Inferior parietal cortex (tissue), 1 donor: Measurements from ENCODE around the gene FAM117B.

ENCODE experiments used
- DNase-seq: peaks from one replicate; pipeline ENCODE4 v3.0.0-alpha.2; 2016; ENCODE audit errors: extremely low spot score

FAM117B gene

DNA sequence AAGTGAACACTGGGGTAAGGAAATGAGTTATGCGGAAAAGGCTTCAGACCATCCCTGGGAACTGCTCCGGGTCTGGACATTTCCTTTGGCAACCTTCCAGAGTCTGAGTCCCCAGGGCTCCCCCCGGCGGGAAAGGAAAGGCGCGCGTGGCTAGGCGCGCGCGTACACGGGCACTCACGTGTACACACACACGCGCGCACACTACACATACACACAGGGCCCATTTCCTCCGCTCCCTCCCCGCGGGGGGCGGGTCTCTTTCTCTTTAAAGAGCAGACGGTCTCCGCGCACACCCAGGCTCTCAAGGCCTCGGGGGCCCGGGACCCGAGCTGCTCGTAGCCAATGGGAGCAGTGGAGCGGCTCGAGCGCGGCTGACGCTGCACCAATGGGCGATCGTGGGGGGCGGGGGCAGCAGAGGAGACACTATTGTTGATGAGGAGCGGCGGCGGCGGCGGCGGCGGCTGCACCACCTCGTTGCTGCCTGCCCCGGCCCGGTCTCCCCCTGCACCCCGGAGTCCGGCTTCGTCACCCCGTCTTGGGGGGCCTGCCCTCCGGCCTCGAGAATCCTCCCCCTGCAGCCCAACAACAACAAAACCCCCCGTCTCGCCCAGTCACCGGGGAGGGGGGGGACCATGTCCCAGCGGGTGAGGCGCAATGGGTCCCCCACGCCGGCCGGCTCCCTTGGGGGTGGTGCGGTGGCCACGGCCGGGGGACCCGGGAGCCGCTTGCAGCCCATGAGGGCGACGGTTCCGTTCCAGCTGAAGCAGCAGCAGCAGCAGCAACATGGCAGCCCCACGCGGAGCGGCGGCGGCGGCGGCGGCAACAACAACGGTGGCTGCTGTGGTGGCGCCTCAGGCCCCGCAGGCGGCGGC, at the start of gene FAM117B:
Gene FAM117B (plus strand): TSS at position 414 of the 872 bp plus-strand sequence. CDS start 219 bp downstream, at position 633.
- peak; percentile 95 for DNase-seq

DNA sequence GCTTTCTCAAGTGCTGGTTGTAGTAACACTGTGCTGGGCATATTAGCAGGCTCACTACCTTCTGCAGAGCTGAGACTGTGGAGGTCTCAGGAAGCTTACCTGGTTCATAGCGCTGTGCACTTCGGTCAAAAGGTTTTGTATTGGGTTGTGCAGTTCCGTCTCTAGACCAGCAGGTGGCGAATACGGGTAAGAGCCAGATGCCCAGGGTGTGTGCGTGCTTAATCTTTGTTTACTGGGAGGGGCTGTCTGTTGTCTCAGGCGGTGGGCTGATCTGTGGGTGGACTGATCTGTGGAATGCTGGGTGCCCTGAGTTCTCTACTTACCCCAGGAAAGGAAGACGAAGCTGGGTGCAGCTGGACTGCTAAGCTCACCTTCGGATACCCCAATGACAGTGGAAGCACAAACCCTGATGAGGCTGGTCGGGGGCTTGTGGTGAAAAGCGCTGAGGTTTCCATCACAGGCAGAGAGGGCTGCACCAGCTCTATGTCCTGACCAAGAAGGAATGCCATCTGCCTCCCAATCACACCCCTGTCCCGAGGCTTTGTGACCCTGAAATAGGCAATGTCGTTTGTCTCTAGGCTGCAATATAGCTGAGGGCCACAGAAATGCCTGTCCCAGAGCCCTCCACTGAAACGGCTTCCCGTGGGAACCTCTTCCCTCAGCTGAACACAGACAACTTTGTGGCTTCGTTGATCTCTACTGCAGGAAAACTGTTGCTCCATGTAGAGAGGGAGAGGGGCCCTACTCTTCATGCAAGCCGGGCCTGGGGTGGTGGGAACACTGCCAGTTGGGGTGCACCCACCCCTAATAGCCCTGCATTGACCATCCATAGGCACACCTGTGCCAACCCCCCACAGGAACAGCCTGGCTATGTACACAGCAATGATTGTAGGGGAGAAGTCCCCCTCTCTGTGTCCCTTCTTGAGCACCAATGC, 45.9 kb upstream of the FAM117B start:
- DNase-seq = peak; percentile 84

DNA sequence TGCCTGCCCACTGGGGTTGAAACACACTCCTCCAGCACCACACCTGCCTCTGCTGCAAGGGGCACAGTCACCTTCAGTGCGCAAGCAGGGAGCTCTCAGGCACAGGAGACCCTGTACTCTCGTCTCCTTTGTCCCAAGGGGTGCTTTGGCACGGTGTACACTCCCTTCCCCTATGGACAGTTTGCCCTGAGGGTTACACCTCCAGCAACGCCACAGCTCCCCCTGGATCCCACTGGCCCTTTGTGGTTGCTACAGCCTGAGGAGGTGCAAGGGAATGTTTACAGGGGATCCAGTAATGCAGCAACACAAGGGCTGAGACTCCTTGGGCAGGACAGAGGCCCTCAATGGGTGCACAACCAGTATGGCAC, 45.2 kb upstream of the FAM117B start:
- DNase-seq = no peak

DNA sequence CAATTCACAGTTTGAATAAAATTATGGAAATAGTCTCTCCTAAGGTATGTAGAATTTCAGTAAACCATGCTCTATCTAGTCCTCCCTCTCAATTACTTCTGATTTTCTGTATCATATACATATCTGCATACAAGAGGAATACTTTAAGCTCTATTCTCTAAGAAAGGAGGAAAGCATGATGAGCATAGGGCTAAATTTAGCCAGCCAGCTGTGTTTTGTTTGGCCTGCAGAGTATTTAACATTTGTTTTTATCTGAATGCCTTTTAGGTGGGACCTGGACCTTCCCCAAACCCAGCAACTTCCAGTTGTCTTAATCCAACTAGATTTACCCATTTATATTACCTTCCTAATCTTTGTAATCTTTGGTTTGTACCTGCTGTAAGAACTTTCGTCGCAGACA, 42.2 kb upstream of the FAM117B start:
- no peak for DNase-seq

DNA sequence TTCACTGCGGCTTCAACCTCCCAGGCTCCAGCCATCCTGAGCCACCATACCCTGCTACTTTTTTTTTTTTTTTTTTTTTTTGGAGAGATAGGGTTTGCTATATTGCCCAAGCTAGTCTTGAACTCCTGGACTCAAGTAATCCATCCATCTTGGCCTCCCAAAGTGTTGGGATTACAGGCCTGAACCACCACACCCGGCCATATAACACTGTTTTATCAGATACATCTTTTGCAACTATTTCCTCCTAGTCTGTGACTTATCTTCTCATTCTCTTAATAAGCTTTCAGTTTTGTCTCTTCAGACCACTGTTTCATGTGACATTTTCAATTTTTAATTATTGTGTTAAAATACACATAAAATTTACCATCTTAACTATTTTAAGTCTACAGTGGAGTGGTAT, 35.7 kb upstream of the FAM117B start:
- DNase-seq = no peak

DNA sequence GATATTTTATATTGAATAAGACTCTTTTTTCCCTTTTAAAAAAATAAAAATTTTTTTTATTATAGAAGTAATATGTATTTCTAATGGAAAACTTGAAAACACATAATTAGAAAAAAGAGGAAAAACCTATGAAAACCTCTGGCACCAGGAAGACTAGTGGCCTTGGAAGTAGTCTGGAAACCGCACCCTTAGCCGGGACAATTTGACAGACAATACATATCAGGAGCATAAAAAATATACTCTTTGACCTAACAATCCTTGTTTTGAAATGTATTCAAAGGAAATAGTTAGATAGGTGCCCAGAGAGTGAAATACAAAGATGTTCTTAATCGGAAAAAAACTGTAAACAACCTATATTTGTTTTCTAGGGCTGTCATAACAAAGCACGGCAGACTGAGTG, 34.9 kb upstream of the FAM117B start:
- no peak for DNase-seq

DNA sequence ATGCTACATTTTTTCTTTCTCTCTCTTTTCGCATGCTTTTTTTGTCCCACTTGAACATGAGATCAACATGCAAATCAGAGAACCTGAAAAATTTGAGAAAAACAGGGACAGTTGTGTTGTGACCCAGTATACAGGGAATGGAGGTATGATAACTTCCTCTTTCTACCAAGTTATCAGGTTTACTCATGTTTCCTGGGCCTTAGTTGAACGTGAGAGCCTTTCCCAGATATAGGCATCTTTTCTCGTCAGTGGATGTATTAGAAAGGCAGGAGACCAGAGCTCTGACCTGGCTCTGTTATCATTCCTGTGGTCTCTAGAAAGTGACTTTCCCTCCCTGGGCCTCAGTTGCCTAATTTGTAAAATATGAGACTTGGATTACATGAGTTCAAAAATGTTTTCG, 30.1 kb upstream of the FAM117B start:
- no peak for DNase-seq

DNA sequence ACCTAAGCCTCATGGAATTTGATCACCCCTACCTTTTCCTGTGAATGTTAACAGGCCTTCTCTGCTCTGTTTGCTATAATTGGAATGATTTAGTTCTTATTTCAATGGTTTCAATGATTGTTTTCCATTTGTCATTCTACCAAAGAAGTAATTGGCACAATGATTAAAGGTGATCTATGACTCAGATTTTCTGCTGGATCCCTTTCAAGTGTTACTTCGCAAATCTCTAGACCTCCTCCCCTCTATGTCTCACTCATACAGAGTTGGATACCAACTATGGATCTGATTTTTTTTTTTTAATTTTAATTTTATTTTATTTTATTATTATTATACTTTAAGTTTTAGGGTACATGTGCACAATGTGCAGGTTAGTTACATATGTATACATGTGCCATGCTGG, 29.6 kb upstream of the FAM117B start:
- no peak for DNase-seq

DNA sequence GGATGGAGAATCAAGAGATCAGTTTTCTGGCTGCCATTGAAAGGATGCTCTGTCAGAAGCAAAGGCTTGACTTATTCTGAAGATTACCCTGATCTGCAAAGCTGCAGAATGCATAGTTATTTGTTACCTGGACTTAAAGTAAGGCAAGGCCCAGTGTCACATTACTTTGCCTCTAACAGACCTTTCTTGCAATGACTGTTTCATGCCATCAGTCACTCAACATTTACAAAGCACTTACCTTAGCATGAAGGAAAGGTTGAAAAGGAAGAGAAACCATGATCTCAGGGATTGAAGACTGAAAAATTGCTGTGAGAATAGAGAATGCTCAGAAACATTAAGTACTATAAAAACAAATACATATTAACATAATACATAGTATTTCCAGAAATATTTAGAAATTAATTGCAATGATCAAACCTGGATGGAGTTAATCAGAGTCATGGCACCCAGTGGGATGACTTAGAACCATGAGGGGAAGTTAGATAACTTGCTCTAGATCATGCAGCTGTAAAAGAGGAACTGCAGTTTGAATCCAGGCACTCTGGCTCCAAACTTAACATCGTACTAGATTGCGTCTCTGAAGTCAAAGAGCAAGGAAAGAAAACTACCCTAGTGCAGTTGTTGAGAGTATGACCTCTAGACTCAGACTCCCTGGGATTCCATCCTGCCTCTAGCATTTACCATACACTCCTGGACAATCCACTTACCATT, 26.5 kb upstream of the FAM117B start:
- no peak for DNase-seq

DNA sequence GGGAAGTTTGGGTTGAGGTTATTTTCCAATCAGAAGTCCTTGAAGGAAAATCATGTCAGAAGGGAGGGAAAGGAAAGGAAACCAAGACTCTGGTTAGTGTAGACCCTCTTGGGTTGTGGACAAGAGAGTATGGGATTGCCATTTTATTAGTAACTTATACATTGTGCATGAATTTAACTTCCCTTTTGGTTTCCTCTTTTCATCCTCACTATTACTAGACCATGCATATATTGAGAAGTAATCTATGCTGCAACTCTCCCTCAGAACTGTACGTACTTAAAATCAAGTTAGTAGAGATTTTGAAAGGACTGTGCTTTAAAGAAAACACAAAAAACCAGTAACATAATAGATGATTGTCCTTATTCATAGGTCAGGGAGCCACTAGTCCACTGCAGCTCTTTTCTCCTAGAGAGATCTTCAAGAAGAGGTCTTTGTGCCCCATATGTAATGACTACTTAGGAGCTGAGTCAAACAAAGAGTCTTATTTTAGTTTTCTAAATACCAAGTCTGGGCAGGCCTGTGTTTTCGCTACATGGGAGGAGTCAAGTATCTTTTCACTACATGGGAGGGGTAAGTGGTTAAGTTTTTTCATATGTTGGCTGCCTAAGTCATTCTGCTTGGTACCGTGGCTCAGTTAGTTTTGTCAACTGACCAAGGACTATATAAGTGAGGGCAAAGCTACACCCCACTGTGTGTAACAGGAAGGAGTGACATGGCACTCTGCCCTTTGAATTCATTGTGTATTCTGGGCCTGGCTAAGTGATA, 25.2 kb upstream of the FAM117B start:
- no peak for DNase-seq

DNA sequence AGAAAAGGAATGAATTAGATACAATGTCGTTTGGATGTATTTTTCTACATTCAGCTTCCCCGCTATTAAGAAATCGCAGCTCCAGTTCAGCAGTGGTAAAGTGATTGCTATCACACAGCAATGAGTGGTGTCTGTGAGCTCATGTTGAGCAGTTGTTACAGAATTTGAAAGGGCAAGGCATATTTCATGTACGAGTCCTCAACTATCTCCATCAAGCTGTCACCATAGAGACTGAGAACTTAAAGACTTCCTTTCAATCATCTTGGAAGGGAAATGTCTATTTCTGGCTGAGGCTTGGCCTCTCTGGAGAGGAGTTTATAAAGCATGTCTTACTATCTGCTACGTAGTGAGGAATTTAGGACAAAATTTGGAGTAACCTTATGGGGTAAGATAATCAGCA, 24.4 kb upstream of the FAM117B start:
- DNase-seq = no peak

DNA sequence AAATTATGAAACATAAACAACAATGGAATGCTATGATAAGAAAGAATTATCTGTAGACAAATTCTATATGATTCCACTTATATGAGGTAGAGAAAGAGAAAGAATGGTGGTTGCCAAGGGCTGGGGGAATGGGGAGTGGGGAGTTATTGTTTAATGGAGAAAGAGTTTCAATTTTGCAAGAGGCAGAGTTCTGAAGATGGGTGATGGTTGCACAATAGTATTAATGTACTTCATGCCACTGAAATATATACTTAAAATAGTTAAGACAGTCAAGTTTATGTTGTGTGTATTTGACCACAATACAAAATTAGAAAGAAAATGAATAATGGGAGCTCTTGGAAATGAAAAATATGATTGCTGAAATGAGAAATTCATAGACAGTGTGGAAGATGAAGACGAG, 22.6 kb upstream of the FAM117B start:
- DNase-seq = no peak

DNA sequence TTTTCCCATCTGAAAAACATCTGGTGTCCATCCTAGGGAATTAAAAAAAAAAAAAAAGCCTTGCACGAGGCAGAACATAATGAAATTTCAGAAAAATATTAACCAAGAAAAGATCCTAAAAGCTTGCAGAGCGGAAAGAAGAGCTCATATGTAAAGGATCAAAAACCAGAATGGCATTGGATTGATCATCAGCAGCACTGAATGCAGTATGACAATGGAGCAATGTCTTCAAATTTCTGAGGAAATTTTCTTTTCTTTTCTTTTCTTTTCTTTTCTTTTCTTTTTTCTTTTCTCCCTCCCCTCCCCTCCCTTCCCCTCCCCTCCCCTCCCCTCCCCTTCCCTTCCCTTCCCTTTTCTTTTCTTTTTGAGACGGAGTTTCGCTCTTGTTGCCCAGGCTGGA, 21.3 kb upstream of the FAM117B start:
- no peak for DNase-seq

DNA sequence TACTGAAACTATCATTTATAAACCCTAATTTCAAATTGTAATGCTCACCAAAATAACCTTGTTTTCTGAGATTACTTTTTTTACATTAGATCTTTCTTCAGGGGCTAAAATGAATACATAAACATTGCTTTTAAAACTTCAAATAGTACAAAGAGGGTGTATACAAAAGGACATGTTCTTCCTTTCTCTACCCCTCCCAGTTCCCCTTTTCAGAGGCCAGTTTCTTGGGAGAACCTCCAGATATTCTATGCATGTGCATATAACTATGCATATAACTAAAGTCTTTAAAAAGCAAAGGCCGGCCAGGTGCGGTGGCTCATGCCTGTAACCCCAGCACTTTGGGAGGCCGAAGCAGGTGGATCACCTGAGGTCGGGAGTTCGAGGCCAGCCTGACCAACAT, 10.6 kb upstream of the FAM117B start:
- DNase-seq = no peak

DNA sequence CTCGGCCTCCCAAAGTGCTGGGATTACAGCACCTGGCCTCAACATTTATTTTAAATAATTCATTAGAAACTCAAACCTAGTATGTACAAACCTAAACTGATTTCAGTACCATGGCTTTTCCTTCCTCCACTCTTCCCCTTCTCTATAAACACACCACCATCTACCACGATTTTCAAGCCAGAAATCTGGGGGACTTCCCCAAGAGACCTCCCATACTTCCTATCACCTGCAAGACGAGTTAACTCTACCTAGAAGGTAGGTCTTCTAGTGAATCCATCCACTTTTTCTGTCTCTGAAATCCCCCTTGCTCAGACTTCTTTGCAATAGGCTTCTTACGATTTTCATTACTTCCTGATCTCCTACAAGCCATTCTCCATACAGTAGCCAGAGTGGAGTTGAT, 7.7 kb upstream of the FAM117B start:
- no peak for DNase-seq

DNA sequence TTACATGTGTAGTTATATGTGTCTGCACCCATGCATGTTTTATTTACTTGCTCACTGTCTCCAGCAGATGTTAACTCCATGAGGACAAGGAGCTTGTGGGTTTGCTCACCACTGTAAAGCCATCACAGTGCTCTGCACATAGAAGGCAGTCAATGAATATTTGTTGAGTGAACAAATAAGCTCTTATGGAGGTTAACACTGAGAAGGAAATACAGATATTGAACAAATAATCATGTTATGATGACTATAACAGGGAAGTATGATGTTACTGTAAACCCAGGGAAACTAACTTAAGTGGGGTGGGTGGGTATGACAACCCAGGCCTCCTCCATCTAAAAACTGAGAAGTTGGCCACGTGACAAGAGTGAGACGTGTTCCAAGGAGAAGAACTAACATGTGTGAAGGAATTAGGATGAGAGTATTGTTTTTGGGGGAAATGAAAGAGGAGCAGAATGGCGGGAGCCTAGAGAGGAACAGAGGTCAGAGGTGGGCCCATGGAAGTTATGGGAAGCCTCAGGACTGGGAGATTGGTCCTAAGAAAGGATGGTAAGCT, 6.0 kb upstream of the FAM117B start:
- DNase-seq = no peak

DNA sequence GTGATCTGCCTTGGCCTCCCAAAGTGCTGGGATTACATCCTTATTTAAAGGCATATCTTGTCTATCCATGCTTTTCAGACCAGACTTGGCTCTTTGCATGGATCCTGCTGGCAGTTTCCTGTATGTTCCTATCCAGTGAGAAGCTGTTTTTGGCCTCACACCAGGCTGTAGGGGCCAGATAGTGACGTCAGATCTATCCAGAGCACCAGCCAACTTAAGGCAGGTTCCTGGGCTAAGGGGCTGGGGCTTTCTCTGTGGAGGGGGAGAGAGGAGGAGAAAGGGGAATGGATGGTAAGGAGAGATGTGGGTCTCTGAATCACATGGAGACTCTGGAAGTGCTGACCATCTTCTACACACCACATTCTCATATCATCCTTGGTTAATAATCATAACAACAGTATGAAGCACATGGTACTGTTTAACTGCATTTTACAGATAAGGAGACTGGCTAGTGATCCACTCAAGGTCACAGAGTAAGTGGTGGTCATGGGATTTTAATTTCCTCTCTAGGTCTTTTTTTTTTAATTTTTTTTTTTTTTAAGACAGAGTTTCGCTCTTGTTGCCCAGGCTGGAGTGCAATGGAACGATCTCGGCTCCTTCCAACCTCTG, 2.0 kb upstream of the FAM117B start:
- no peak for DNase-seq

DNA sequence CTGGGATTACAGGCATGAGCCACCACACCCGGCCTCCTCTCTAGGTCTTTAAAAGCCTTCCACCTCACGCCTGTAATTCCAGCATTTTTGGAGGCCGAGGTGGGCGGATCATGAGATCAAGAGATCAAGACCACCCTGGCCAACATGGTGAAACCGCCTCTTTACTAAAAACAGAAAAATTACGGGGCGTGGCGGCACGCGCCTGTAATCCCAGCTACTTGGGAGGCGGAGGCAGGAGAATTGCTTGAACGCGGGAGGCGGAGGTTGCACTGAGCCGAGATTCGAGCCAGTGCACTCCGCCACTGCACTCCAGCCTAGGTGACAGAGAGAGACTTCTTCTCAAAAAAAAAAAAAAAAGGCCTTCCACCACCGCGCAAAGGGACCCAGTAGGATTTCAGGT, 1.3 kb upstream of the FAM117B start:
- DNase-seq = no peak

DNA sequence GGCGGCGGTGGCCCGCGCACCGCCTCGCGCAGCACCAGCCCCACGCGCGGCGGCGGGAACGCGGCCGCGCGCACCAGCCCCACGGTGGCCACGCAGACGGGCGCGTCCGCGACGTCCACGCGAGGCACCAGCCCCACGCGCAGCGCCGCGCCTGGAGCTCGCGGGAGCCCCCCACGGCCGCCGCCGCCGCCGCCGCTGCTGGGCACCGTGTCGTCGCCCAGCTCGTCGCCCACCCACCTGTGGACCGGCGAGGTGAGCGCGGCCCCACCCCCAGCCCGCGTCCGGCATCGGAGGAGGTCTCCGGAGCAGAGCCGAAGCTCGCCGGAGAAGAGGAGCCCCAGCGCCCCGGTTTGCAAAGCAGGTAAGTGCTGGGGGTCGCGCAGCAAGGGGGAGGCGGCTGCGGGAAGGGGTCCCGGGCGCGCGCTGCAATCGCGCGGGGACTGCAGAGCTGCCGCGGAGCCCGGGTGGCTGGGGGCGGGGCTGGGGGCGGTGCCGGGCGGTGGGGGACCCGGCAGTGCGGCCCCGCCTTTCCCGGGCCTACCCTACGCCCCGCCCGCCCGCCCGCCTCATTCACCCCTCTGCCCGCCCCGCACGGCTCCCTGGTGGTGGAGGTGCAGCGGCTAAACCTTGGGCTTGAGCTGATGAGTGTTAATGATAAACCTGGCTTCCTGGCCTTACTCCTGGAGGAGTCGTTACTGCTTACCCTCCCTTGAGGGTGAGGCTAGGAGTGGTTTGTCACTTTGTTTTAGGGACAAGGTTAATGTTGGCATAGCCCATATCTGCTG, 851 bp downstream of the FAM117B start:
- peak; percentile 71 for DNase-seq

DNA sequence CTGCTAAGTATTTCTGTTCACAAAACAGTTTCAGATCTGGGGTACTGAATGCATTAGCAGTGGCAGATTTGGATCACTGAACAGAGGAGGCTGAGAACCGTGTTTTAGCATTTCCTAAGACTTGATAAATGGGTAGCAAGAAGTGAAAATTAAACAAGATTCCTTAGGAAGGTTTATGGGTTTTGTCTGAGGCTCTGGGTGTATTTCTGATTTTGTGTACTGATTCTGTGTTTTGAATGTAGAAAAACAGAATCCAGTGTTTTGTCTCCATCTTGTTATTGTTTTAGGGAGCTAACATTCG, 1.4 kb downstream of the FAM117B start:
- no peak for DNase-seq
